Measurements from ENCODE around the gene WWOX. TPM values are rescaled to one million over a fixed set of nuclear protein-coding genes. Genes with fewer than 3 reads are reported as not detected.

The WWOX gene
- total and polyA plus RNA-seq, 2 donors: 15.3 to 28.4 TPM

DNA sequence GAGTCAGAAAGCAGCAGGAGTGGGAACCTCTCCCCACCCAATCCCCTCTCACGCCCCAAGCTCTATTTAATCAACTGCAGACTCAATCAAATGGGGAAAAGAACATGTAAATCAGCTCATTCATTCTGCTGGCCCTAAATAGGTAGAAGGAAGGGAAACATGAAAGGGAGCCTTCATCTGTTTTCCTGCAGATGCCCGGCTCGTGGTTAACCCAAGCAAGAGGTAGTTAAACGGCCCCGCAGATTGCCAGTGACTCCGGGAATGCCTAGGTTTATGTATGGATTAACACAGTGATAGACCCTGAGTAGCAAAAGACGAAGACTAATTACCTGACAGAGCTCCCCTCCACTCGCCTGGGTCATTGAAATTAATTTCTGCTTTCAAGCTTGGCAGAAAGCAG, 542.0 kb downstream of the WWOX start:
- no peaks in the 10 kb centered on the region for H3K36me3 ChIP-seq (ENCODE audit: insufficient read depth)
- DNase-seq (ENCODE audit: extremely low spot score): no peak
- 77% methylated on average over 8 of the region's 8 CpGs for WGBS
- H3K4me1 ChIP-seq (ENCODE audit: insufficient read depth): no peaks in the 10 kb centered on the region
- H3K27ac ChIP-seq (ENCODE audit: low read depth): no peak overlapping the region
- no peak overlapping the region for H3K4me3 ChIP-seq (ENCODE audit: low read depth, low read length)

DNA sequence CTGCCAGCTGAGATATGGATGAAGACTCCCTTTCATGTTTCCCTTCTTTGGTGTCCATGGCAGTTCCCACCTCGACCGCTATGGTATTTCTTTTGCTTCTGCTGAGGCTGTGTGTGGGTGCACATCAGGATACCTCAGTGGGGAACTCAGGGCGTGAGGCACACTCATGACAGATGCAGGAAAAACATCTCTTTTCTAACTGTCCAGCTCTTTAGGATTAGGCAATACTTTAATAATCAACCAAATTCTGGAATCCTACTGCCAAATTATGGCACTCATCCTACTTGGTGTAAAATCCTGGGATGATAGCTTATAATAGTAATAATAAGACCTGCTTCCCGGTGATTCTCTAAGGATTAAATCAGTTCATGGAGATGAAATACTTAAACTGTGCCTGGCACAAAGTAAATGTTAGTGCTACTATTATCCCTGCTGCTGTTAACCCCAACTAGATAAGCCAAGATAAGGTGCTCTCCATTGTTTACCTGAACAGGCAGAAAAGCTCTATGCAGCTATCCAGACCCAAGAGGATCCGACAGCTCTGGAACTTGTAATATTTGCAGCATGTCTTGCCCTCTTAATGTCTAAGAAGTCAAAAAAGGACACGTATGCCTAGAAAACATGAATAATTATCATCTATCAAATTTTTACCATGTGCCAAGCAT, 543.3 kb downstream of the WWOX start:
- no peak for DNase-seq (ENCODE audit: extremely low spot score)
- WGBS: 71% methylated on average over 6 of the region's 6 CpGs

DNA sequence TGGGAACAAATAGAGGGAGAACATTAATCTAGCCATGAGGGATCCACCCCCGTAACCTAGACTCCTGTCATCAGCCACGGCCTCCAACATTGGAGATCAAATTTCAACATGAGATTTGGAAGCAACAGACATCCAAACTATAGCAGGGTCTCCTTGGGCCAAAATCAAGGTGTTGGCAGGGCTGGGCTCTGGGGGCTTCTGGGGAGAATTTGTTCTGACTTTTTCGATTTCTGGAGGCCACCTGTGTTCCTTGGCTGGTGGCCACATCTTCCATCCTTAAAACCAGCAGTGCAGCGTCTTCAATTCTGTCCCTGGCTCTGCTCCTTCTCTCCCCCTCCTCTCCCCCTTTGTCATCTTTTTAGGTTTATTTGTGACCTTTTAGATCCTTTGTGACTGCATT, 546.2 kb downstream of the WWOX start:
- 84% methylated on average over 4 of the region's 4 CpGs for whole genome bisulfite sequencing
- Histone ChIP-seq H3K36me3 (ENCODE audit: insufficient read depth) (no peaks in the 10 kb centered on the region), H3K27ac (ENCODE audit: low read depth) (no peak overlapping the region), H3K4me3 (ENCODE audit: low read depth, low read length) (no peak overlapping the region), H3K4me1 (ENCODE audit: insufficient read depth) (no peaks in the 10 kb centered on the region)
- DNase-seq (ENCODE audit: extremely low spot score): no peak

More for the DNA sequence above, 543.3 kb downstream of the WWOX start:
- Histone ChIP-seq H3K36me3 (ENCODE audit: insufficient read depth) (no peaks in the 10 kb centered on the region), H3K4me1 (ENCODE audit: insufficient read depth) (no peaks in the 10 kb centered on the region), H3K4me3 (ENCODE audit: low read depth, low read length) (no peak overlapping the region), H3K27ac (ENCODE audit: low read depth) (no peak overlapping the region)

DNA sequence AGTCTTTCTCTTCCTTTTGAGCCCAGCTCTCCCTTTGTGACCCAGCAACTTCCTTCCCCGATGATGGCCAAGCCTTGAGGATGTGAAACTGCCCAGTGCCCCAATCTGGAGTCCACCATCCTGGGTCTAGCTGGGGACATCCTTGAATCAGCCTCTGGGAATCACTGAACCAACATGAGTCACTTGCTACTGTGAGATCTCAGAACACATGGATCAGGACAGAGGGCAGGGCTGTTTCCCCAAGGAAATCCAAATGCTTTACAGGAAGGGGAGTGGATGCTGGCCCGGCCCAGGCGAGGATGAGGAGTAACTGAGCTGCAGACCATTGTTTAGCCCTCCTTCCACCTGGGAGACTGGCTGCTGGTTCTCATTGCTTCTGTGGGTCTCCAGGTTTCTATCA, 547.6 kb downstream of the WWOX start:
- H3K36me3 ChIP-seq (ENCODE audit: insufficient read depth): no peaks in the 10 kb centered on the region

DNA sequence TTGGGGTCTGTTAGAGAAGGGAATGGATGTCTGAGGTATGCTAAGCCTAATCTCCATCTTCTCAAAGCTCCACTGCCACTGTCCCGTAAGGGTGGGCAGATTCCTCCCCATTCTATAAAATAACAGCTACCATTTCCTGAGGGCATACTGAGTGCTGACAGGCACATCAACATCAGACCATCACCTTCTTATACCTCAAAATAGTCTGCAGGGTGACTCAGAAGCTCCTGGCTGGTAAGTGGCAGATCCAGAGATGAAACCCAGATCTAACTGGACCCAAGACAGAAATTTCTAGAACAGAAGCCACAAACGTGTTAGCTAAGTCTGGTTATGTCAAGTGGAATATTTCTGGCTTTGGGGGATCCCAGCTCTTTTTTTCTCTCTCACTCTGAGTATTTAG, 548.0 kb downstream of the WWOX start:
- H3K36me3 ChIP-seq (ENCODE audit: insufficient read depth): no peaks in the 10 kb centered on the region
- no peaks in the 10 kb centered on the region for H3K4me1 ChIP-seq (ENCODE audit: insufficient read depth)
- H3K4me3 ChIP-seq (ENCODE audit: low read depth, low read length): no peak overlapping the region
- 72% methylated on average over 2 of the region's 2 CpGs for WGBS
- no peak for DNase-seq (ENCODE audit: extremely low spot score)
- H3K27ac ChIP-seq (ENCODE audit: low read depth): no peak overlapping the region

More for the DNA sequence above, 547.6 kb downstream of the WWOX start:
- Histone ChIP-seq H3K4me3 (ENCODE audit: low read depth, low read length) (no peak overlapping the region), H3K27ac (ENCODE audit: low read depth) (no peak overlapping the region), H3K4me1 (ENCODE audit: insufficient read depth) (no peaks in the 10 kb centered on the region)
- DNase-seq (ENCODE audit: extremely low spot score): no peak
- WGBS: 75% methylated on average over 3 of the region's 3 CpGs

DNA sequence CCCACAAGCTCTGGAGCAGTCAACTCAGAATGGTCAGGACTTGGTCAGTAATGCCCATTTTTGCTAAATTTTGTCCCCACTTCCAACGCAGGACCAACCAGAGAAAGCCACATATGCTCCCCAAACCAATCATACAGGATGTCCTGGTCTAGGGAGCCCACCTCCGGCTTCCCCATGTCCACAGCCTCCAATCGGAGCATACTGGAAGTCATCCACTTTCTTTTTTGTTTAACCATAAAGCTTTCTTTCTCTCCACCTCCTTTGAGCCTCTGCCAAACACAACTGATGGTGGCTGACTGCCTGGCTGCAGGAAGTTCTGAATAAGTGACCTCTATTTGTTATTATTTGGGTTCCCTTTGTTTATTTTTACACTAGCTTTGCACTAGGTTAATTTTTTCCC, 549.1 kb downstream of the WWOX start:
- no peak for DNase-seq (ENCODE audit: extremely low spot score)
- Histone ChIP-seq H3K4me1 (ENCODE audit: insufficient read depth) (no peaks in the 10 kb centered on the region), H3K4me3 (ENCODE audit: low read depth, low read length) (no peak overlapping the region), H3K27ac (ENCODE audit: low read depth) (no peak overlapping the region), H3K36me3 (ENCODE audit: insufficient read depth) (no peaks in the 10 kb centered on the region)
- 47% methylated on average over 3 of the region's 3 CpGs for WGBS

DNA sequence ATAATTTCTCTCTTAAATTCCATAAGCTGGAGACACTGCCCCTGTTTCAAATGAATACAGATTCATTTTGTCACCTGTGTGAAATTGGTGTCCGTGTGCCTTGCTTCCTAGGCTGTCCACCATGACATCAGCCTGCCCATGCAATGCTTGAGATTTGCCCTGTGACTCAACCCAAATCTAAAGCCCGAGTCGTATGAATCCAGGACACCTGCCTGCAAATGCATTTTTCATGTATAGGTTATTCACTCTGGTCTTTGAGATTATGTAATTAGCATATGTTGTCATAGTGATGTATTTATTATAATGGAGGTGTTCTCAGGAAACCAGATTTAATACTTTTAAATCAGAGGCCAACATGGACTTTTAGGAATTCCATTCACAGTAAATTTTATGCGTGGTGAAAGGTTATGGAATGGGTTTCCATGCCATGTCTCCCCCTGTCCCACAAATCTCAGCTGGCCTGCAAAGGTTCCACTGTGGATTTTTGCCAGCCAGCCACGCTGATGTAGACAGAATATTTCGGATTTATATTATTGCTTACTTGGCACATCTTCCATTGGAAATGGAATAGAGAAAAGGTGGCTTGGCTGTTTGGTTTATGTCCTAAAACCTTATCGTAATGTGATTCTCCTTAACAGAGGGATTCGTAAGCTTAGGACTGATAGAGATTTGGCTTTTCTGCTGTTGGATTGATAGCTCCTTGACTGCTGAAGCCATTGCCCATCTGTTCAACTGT, 551.1 kb downstream of the WWOX start:
- WGBS: 88% methylated on average over 8 of the region's 8 CpGs
- no peaks in the 10 kb centered on the region for H3K36me3 ChIP-seq (ENCODE audit: insufficient read depth)
- no peak for DNase-seq (ENCODE audit: extremely low spot score)
- no peaks in the 10 kb centered on the region for H3K4me1 ChIP-seq (ENCODE audit: insufficient read depth)
- no peak overlapping the region for H3K27ac ChIP-seq (ENCODE audit: low read depth)
- H3K4me3 ChIP-seq (ENCODE audit: low read depth, low read length): no peak overlapping the region

DNA sequence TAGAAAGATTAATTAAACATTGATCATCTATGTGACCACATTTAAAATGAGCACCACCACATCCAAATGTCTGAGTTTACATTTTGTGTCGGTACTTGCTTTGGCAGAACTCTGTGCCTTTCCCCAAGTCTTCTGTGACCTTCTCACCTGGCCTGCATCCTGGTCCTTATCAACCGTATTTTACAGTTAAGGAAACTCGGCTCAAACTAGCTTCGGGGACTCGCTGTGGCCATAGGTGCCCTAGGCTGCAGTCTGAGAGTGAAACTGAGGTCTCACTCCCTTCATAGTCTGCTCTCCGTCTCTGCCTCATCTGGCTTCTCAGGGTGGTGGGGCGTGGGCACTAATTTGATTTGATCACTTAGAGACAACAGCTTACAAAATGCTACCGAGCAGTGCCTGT, 555.5 kb downstream of the WWOX start:
- no peak overlapping the region for H3K27ac ChIP-seq (ENCODE audit: low read depth)
- 71% methylated on average over 8 of the region's 8 CpGs for WGBS

DNA sequence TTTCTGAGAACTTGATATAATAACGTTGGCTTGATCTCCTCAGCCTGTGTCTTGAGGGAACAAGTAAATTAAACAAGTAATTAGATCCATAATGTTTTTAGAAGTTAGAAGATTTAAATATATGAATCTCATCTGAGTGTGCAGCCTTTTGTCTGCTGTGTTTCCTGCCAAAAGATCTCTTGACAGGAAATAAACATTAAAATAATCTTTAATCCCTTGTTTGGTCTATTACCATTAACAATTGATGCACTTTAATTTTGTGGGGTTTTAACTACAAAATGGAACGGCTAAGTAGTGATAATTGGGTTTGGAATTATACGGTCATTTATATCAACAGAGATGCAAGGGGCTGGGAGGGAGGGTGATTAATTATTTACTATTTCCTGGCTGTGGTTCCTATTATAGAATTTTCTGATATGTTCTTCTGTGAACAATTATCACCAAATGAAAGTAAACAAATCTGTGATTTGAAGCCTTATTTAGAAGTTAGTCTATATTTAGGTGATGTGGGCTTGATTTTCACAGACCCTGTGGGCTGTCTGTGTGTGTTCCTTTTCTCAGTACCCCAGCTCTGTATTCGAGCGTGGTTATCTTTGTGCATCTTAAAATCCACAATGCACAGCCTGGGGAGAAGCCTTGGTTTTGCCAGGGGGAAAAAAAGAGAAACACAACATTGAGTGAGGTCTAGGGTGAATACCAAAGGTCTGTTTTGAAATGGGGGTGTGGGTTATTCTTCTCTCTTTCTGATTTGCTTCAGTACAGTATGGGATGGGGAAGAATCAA, 556.1 kb downstream of the WWOX start:
- no peak for DNase-seq (ENCODE audit: extremely low spot score)
- Histone ChIP-seq H3K27ac (ENCODE audit: low read depth) (no peak overlapping the region), H3K4me3 (ENCODE audit: low read depth, low read length) (no peak overlapping the region), H3K4me1 (ENCODE audit: insufficient read depth) (no peaks in the 10 kb centered on the region), H3K36me3 (ENCODE audit: insufficient read depth) (no peaks in the 10 kb centered on the region)
- 53% methylated on average over 5 of the region's 5 CpGs for WGBS

More for the DNA sequence above, 555.5 kb downstream of the WWOX start:
- DNase-seq (ENCODE audit: extremely low spot score): no peak
- Histone ChIP-seq H3K4me3 (ENCODE audit: low read depth, low read length) (no peak overlapping the region), H3K36me3 (ENCODE audit: insufficient read depth) (no peaks in the 10 kb centered on the region), H3K4me1 (ENCODE audit: insufficient read depth) (no peaks in the 10 kb centered on the region)

DNA sequence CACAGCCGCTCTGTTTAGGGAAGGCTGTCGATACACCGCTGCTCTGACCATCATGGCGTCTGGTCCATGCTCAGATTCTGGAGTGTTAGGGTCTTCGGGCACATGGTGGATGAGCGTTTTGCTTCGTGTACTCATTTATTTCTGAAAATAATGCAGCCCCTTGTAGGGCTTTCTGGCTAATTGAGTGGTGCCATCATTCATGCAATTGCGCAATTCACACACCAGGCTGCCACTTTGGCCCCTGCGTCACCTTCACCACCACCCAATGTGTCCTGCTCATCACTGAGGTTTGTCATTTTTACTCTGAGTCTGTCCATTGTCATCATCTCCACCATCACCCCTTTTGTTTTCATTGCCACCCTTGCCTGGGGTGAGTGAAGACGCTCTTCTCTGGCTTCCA, 557.4 kb downstream of the WWOX start:
- WGBS: 87% methylated on average over 10 of the region's 10 CpGs
- Histone ChIP-seq H3K27ac (ENCODE audit: low read depth) (no peak overlapping the region), H3K36me3 (ENCODE audit: insufficient read depth) (no peaks in the 10 kb centered on the region), H3K4me1 (ENCODE audit: insufficient read depth) (no peaks in the 10 kb centered on the region), H3K4me3 (ENCODE audit: low read depth, low read length) (no peak overlapping the region)
- no peak for DNase-seq (ENCODE audit: extremely low spot score)

DNA sequence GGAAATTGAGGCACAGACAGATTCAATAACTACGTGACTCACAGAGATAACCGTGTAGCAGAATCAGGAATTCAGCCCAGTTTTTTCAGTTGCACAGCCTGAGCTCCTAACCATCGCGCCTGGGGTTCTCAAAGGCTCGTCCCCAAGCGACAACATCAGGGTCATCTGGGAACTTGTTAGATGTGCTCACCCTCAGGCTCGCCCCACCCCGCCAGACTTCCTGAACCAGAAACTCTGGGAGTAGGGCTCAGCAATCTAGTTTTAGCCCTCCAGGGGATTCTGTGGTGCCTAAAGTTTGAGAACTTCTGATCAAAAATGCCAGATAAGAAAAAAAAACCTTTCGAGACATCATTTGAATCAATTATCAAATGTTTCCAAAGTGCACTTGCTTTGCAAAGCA, 559.8 kb downstream of the WWOX start:
- no peak for DNase-seq (ENCODE audit: extremely low spot score)
- no peaks in the 10 kb centered on the region for H3K4me1 ChIP-seq (ENCODE audit: insufficient read depth)
- no peaks in the 10 kb centered on the region for H3K36me3 ChIP-seq (ENCODE audit: insufficient read depth)
- WGBS: 83% methylated on average over 9 of the region's 9 CpGs
- H3K4me3 ChIP-seq (ENCODE audit: low read depth, low read length): no peak overlapping the region
- H3K27ac ChIP-seq (ENCODE audit: low read depth): no peak overlapping the region

DNA sequence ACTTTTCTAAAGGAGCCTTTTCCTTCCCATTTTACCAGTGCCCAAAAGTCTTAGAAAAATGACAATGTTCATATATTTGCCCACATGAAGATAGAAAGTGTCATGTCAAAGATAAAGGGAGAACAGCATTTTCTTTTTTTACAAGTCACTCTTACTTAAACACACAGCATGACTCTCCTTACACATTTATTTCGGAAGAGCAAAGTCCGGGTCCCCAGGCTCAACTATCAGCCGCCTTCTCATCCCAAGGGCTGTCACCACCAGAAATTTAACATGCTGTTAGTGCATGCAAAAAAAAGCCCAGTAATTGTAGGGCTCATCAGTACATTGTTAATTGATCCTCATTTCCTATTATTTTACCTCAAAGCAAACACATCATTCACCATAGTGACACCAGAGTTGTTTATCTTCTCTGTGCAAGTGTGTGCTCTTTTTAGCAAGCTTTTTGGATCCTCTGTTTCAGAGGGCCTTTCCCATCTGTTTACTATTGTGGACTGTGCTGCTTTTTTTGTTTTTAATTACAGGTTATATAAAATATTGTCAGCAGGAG, 560.3 kb downstream of the WWOX start:
- no peak overlapping the region for H3K27ac ChIP-seq (ENCODE audit: low read depth)
- H3K4me3 ChIP-seq (ENCODE audit: low read depth, low read length): no peak overlapping the region
- no peaks in the 10 kb centered on the region for H3K36me3 ChIP-seq (ENCODE audit: insufficient read depth)
- H3K4me1 ChIP-seq (ENCODE audit: insufficient read depth): no peaks in the 10 kb centered on the region
- WGBS: 63% methylated on average over 3 of the region's 3 CpGs
- no peak for DNase-seq (ENCODE audit: extremely low spot score)

DNA sequence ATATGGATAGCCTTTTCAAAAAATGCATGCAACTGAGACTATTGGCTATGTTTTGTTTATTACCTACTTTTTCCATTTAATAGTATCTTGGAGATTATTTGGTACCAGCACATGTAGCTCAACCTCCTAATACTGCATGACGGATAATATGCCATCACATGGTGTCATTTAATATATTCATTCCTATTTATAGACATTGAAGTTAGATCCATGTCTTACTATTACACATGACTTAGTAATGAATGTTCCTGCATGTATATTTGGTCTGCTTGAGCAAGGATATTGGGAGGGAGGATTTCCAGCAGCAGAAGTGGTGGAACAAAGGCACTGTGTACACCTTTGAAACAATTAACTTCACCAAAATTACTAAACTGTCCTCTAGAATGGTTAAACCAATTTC, 561.3 kb downstream of the WWOX start:
- H3K4me3 ChIP-seq (ENCODE audit: low read depth, low read length): no peak overlapping the region
- H3K4me1 ChIP-seq (ENCODE audit: insufficient read depth): no peaks in the 10 kb centered on the region
- no peak for DNase-seq (ENCODE audit: extremely low spot score)
- WGBS: 98% methylated on average over 1 of the region's 1 CpG
- H3K27ac ChIP-seq (ENCODE audit: low read depth): no peak overlapping the region
- H3K36me3 ChIP-seq (ENCODE audit: insufficient read depth): no peaks in the 10 kb centered on the region

All from urinary bladder (tissue), 4 donors.